ENCODE results near the gene GJA1.

The GJA1 gene

DNA sequence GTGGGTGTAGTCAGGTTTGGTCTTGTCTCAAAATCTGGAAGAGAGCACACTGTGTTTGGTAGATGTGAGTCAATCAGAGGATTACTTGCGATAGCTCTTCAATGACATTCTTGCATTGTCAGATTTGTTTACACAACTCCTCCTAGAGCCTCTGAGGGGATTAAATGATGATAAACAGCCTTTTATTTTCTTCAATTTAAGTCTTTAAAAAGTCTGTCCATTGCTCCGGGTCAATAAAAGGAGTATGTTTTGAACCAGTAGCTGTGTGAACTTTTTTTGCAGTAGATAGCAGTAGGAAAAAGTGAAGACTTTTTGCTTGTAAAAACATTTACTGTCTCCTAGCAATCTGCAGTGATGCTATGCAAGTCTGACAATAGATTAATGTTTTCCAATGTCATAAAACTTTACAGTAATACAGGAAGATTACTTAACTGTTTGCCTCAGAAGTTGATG lies 49.9 kb downstream of the GJA1 start:
- Mint-ChIP-seq H3K27ac (no peak overlapping the region), H3K4me3 (no peak overlapping the region), H3K4me1 (peaks cover 13% of the 10 kb centered on the region), H3K9me3 (no peaks in the 10 kb centered on the region), H3K27me3 (ENCODE audit: low read depth, poor library complexity) (no peaks in the 10 kb centered on the region), H3K36me3 (ENCODE audit: low read depth) (no peaks in the 10 kb centered on the region)
- no peak for DNase-seq
- TF ChIP-seq, protein P1, sequence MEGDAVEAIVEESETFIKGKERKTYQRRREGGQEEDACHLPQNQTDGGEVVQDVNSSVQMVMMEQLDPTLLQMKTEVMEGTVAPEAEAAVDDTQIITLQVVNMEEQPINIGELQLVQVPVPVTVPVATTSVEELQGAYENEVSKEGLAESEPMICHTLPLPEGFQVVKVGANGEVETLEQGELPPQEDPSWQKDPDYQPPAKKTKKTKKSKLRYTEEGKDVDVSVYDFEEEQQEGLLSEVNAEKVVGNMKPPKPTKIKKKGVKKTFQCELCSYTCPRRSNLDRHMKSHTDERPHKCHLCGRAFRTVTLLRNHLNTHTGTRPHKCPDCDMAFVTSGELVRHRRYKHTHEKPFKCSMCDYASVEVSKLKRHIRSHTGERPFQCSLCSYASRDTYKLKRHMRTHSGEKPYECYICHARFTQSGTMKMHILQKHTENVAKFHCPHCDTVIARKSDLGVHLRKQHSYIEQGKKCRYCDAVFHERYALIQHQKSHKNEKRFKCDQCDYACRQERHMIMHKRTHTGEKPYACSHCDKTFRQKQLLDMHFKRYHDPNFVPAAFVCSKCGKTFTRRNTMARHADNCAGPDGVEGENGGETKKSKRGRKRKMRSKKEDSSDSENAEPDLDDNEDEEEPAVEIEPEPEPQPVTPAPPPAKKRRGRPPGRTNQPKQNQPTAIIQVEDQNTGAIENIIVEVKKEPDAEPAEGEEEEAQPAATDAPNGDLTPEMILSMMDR (IDR thresholded peaks at IDR 0.05), result no peak

DNA sequence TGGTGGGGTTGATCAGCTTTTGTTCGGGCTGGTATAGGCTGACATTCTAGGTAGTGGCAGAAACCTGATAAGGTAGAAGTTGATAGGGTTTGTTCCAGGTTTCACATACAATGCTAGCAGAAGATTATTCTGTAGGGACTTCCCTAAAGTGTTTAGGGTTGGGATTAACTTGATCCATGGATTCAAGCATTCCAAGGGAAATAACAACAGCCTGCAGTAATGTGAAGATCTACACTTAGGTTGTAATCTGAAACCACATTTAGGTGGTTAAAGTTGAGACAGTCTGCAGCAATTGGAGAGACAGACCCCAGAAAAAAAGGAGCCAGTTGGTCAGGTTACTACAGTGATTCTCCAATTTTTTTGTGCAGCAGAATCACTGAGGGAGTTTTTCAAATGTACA lies 56.1 kb downstream of the GJA1 start:
- peak overlapping the region; percentile 5 for H3K27ac Mint-ChIP-seq
- DNase-seq, result no peak
- no peaks in the 10 kb centered on the region for H3K9me3 Mint-ChIP-seq
- H3K4me1 Mint-ChIP-seq, result peaks cover 28% of the 10 kb centered on the region
- TF ChIP-seq, protein P1 (IDR thresholded peaks at IDR 0.05), result no peak
- H3K36me3 Mint-ChIP-seq (ENCODE audit: low read depth), result no peaks in the 10 kb centered on the region
- no peak overlapping the region for H3K4me3 Mint-ChIP-seq
- no peaks in the 10 kb centered on the region for H3K27me3 Mint-ChIP-seq (ENCODE audit: low read depth, poor library complexity)

DNA sequence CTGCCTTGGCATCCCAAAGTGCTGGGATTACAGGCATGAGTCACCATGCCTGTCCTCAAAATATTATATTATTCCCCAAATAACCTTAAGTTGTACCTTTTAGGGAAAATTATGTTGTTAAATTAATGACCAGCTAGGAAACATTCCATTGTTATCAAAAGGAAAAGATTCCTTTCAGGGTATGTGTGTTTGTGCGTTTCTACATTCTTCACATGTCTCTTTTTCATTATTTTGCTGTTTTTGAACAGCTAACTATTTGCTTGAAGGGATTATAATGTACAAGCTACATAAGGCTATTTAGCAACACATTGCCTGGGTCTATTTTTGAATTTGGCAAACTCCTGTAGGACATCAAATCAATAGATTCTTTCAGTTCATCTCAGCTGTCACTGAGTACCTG lies 57.1 kb downstream of the GJA1 start:
- H3K36me3 Mint-ChIP-seq (ENCODE audit: low read depth), result no peaks in the 10 kb centered on the region
- no peaks in the 10 kb centered on the region for H3K27me3 Mint-ChIP-seq (ENCODE audit: low read depth, poor library complexity)
- no peak for DNase-seq
- TF ChIP-seq, protein P1 (IDR thresholded peaks at IDR 0.05), result no peak
- peaks cover 28% of the 10 kb centered on the region for H3K4me1 Mint-ChIP-seq
- H3K27ac Mint-ChIP-seq, result peak overlapping the region; percentile 57
- no peak overlapping the region for H3K4me3 Mint-ChIP-seq
- H3K9me3 Mint-ChIP-seq, result no peaks in the 10 kb centered on the region

DNA sequence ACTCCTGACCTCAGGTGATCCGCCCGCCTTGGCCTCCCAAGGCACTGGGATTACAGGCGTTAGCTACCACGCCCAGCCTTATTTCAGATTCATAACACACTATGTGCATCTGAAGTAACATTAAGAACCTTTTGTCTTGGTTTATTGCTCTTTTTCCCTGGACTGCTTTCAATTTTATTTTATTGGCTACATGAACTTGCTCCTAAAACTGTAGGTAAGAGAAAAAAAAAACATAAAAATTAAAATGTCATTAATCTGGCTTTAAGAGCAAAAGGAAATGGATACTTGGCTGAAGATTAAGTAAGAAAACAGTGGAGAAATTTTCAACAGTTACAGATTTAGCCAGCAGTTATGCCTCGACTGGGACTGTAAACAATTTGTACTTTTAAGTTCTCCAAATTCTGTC lies 62.5 kb downstream of the GJA1 start:
- H3K27me3 Mint-ChIP-seq (ENCODE audit: low read depth, poor library complexity), result peaks cover 4% of the 10 kb centered on the region
- no peaks in the 10 kb centered on the region for H3K9me3 Mint-ChIP-seq
- no peak for DNase-seq
- H3K4me3 Mint-ChIP-seq, result no peak overlapping the region
- no peak overlapping the region for H3K27ac Mint-ChIP-seq
- H3K4me1 Mint-ChIP-seq, result peaks cover 18% of the 10 kb centered on the region
- TF ChIP-seq, protein P1 (IDR thresholded peaks at IDR 0.05), result no peak
- H3K36me3 Mint-ChIP-seq (ENCODE audit: low read depth), result no peaks in the 10 kb centered on the region

GRCh38 chr6:121498481-121499276 lies 63.2 kb downstream of the GJA1 start:
- Mint-ChIP-seq H3K4me3 (no peak overlapping the region), H3K27ac (no peak overlapping the region), H3K9me3 (no peaks in the 10 kb centered on the region), H3K4me1 (peaks cover 16% of the 10 kb centered on the region), H3K36me3 (ENCODE audit: low read depth) (no peaks in the 10 kb centered on the region), H3K27me3 (ENCODE audit: low read depth, poor library complexity) (peaks cover 4% of the 10 kb centered on the region)
- no peak for DNase-seq
- TF ChIP-seq, protein P1 (IDR thresholded peaks at IDR 0.05), result no peak
